Measurements from ENCODE around the gene RIC8B. TPM values are rescaled to one million over a fixed set of nuclear protein-coding genes. Genes with fewer than 3 reads are reported as not detected.
A peak's percentile ranks its signal among the peaks of the same experiment; 100 is the strongest.

RIC8B gene
- total and polyA plus RNA-seq, 7 donors, result 5.3 to 27.8 (median 17.6) TPM

- 35 to 47% methylated on average over 25 of the region's 25 CpGs for WGBS, 2 donors
- H3K9me3 ChIP-seq, result no peaks in the 10 kb centered on the region
- peaks cover 0 to 22% (median 13%) of the 10 kb centered on the region in 4 donors for H3K4me1 ChIP-seq
- no peaks in the 10 kb centered on the region for H3K36me3 ChIP-seq
- no peak for TF ChIP-seq POLR2AphosphoS5 (IDR thresholded peaks at IDR 0.05)
- no peak for TF ChIP-seq POLR2A (IDR thresholded peaks at IDR 0.05)
- TF ChIP-seq CTCF (IDR thresholded peaks at IDR 0.05), result no peak
- TF ChIP-seq EP300 (IDR thresholded peaks at IDR 0.05), result no peak
- no peak for DNase-seq
- H3K27ac ChIP-seq, result peak overlapping the region; percentile 92 to 94 (median 92)
- no peaks in the 10 kb centered on the region for H3K27me3 ChIP-seq
- intact Hi-C loops (cut with DNase I), result loop anchor here (1.0 to 10.0 kb wide), 5 partner anchors 69 to 471 kb away; partner anchors contain the start of genes POLR3B, TCP11L2 and TMEM263
- peak overlapping the region; percentile 77 to 97 (median 83) for H3K4me3 ChIP-seq
Measured at GRCh38 chr12:106773286-106774004, 1.0 kb upstream of the RIC8B start.

GRCh38 chr12:106774808-106775524, 484 bp downstream of the RIC8B start:
- H3K27ac ChIP-seq, result peak overlapping the region; percentile 92 to 94 (median 92)
- TF ChIP-seq POLR2A (IDR thresholded peaks at IDR 0.05), result no peak
- no peak for TF ChIP-seq POLR2AphosphoS5 (IDR thresholded peaks at IDR 0.05)
- no peak for TF ChIP-seq EP300 (IDR thresholded peaks at IDR 0.05)
- no peak for TF ChIP-seq CTCF (IDR thresholded peaks at IDR 0.05)
- H3K36me3 ChIP-seq, result no peaks in the 10 kb centered on the region
- 4 to 5% methylated on average over 29 of the region's 29 CpGs for WGBS, 2 donors
- DNase-seq, result peak; percentile 68
- no peaks in the 10 kb centered on the region for H3K9me3 ChIP-seq
- H3K4me3 ChIP-seq, result peak overlapping the region; percentile 77 to 97 (median 83)
- H3K27me3 ChIP-seq, result no peaks in the 10 kb centered on the region
- intact Hi-C loops (cut with DNase I), result loop anchor here (1.0 to 10.0 kb wide), 5 partner anchors 67 to 473 kb away; partner anchors contain the start of genes POLR3B, TCP11L2 and TMEM263
- H3K4me1 ChIP-seq, result peaks cover 0 to 23% (median 15%) of the 10 kb centered on the region in 4 donors

DNA sequence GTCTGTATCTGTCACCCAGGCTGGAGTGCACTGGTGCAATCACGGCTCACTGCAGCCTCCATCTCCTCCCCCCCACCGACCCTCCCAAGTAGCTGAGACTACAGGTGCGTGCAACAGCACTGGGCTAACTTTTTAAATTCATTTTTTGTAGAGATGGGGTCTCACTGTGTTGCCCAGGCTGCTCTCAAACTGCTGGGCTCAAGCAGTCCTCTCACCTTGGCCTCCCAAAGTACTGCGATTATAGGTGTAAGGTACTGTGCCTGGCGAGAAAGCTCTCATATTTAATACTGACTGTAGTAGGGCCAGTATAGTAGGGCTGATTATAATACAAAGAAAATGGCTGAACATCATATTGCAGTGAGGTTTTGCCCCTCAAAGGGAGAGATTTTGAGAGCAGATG, 2.4 kb downstream of the RIC8B start:
- 95% methylated on average over 5 of the region's 5 CpGs for WGBS, 2 donors
- Histone ChIP-seq H3K4me1 (peaks cover 0 to 28% (median 16%) of the 10 kb centered on the region in 4 donors), H3K9me3 (no peaks in the 10 kb centered on the region), H3K4me3 (no peak overlapping the region), H3K27ac (no peak overlapping the region), H3K36me3 (no peaks in the 10 kb centered on the region), H3K27me3 (no peaks in the 10 kb centered on the region)
- TF ChIP-seq CTCF (IDR thresholded peaks at IDR 0.05) (no peak), EP300 (IDR thresholded peaks at IDR 0.05) (no peak), POLR2A (IDR thresholded peaks at IDR 0.05) (no peak), POLR2AphosphoS5 (IDR thresholded peaks at IDR 0.05) (no peak)
- intact Hi-C loops (cut with DNase I), result loop anchor here (10.0 kb wide), 1 partner anchor 178 kb away; the partner anchor contains the start of gene TMEM263
- DNase-seq, result no peak

DNA sequence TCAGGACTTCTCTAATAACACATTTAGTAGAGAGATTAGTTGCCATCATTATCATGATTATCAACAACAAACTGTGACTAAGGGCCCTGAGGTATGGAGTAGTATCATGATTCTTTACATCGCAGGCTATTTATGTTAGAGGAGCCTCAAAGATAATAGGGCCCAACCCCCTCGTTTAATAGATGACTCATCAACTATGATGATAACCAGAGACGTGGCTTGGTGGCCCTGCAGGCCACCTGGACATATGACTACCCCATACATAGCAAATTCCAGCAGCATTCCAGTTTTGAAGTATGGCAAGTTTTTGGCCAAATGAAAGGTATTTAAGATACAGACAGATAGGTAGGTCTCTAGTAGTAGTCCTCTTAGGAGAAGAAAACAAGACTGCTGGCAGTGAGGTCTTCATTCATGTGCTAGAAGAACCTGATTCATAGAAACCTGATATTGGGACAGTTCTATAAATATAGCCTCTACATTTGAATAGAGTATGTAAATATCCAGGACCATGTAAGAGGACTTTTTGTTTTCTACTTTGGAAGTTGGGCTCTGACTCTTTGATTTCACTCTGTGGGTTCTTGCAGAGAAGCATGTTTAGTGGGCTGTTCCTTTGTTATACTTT, 5.6 kb downstream of the RIC8B start:
- WGBS, 2 donors, result 31 to 58% methylated on average over 3 of the region's 3 CpGs
- Histone ChIP-seq H3K9me3 (no peaks in the 10 kb centered on the region), H3K36me3 (peaks cover 0 to 11% (median 0%) of the 10 kb centered on the region in 4 donors), H3K4me3 (no peak overlapping the region), H3K27ac (no peak overlapping the region), H3K4me1 (peaks cover 0 to 31% (median 14%) of the 10 kb centered on the region in 4 donors), H3K27me3 (no peaks in the 10 kb centered on the region)
- no peak for DNase-seq
- intact Hi-C loops (cut with DNase I), result no loop called here
- TF ChIP-seq CTCF (IDR thresholded peaks at IDR 0.05), result no peak
- no peak for TF ChIP-seq POLR2A (IDR thresholded peaks at IDR 0.05)
- TF ChIP-seq EP300 (IDR thresholded peaks at IDR 0.05), result no peak
- TF ChIP-seq POLR2AphosphoS5 (IDR thresholded peaks at IDR 0.05), result no peak

Data from sigmoid colon (tissue), 7 donors.